T-helper 22 cell (primary cell): Measurements from ENCODE around the gene GANAB.
"Not testable (repeated sequence)": the region's sequence is repeated elsewhere in the genome, so short reads cannot be mapped to it uniquely, and the experiment has no call there.

Experiments used
- DNase-seq: peaks from one replicate; pipeline ENCODE4 v3.0.0-alpha.2; 2020; ENCODE audit warnings: low read depth

GANAB gene

DNA sequence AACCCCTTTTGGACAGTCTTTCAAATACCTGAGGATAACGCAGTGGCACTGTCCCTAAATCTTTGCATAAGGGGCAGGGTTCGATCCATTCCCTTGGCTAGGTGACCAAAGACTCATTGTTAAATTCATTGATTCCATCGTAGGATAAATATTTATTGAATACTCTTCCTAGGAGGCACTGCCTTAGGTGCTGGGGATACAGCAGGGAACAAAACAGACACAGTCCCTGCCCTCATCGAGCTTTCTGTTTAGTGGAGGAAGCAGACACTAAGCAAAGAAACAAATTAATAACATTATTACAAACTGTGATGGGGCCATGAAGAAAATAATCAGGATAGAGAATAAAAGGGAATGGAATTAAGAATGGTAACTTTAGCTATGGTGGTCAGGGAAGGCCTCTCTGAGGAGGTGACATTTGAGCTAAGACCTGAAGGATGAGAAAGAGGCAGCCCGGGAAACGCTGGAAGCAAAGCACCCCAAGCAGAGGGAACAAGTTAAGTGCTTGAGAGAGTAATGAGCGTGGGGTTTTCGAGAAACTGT is 25.3 kb downstream of the GANAB start:
- no peak for DNase-seq

DNA sequence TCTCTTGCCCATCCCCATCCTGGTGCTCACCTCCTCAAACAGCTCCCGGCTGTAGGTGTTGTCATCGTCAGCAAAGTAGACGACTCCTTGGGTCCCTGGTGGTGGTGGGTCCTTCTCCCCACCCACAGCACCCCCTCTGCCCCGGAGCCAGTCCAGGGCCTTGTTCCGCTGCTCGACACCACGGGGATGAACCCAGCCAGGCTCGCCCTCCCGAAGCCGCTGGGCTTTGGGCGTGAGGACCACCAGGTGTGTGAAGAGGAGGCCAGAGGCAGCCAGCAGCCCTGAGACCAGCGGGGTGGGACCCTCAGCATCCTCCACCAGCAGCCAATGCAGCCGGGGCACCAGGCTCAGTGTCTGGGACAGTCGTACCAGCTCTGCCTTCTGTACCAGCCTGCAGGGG is 29.5 kb downstream of the GANAB start:
- not testable (repeated sequence) for DNase-seq

DNA sequence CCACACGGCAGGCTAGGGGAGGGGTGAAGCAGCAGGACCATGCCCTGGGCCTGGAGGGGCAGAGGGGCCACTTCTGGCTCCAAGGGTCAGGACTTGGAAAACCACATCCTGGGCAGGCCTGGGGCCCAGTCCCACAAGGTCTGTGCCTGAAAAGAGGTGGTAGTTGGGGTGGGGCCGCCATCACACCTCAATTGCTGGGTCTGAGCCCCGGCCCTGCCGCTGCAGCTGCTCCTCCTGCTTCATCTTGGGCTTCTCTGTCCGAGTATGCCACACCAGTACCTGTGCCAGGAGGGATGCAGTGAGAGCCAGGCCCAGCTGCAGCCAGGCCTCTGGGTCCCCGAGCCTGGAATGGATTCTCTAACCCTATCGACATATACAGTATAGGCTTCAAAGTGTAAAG is 30.9 kb downstream of the GANAB start:
- DNase-seq, result no peak

DNA sequence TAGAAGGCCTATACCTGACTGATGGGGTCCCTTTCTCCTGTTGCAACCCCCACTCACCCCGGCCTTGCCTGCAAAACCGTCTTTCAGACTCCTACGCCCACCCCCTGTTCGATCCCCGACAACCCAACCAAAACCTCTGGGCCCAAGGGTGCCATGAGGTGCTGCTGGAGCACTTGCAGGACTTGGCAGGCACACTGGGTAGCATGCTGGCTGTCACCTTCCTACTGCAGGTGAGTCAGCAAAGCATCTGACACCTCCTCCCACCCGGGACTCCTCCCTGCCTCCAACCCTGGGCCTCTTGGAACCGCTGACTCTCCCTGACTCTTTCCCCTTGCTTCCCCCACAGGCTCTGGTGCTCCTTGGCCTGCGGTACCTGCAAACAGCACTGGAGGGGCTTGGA is 32.1 kb downstream of the GANAB start:
- DNase-seq, result no peak

DNA sequence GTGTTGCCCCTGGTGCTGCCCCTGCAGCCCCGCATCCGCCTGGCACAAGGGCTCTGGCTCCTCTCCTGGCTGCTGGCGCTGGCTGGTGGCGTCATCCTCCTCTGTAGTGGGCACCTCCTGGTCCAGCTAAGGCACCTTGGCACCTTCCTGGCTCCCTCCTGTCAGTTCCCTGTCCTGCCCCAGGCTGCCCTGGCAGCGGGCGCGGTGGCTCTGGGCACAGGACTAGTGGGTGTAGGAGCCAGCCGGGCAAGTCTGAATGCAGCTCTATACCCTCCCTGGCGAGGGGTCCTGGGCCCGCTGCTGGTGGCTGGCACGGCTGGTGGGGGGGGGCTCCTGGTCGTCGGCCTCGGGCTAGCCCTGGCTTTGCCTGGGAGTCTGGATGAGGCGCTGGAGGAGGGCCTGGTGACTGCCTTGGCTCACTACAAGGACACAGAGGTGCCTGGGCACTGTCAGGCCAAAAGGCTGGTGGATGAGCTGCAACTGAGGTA is 33.1 kb downstream of the GANAB start:
- no peak for DNase-seq

- peak; percentile 79 for DNase-seq
Observed at GRCh38 chr11:62612366-62613290, 33.8 kb downstream of the GANAB start, which contains the start of the genes EML3 and ROM1. TSS of gene EML3 (minus strand) at chr11:62612775. CDS start at chr11:62612457, 318 bp downstream. TSS of gene ROM1 (plus strand) at chr11:62613257. CDS start at chr11:62613282, 25 bp downstream.

GRCh38 chr11:62611705-62612365 is 34.6 kb downstream of the GANAB start:
- DNase-seq, result peak; percentile 23

GRCh38 chr11:62610814-62611704 is 35.4 kb downstream of the GANAB start:
- DNase-seq, result no peak

DNA sequence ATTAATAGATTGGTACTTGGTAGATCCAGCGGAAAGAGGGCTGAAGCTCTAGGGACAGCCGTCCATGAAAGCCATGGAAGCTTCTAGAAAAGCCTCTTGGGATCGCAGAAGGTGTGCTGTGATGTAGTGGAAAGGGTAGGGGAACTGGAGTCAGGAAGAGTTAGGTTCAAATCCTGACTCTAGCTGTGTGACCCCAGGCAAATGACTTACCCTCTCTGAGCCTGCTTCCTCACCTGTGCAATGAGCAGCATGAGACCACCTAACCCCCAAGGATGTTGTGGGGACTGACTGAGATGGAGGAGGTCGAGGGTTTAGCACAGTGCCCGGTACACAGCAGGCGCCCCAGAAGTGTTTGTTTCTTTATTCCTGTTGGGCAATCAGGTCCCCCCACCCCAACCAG is 36.0 kb downstream of the GANAB start:
- DNase-seq, result no peak

DNA sequence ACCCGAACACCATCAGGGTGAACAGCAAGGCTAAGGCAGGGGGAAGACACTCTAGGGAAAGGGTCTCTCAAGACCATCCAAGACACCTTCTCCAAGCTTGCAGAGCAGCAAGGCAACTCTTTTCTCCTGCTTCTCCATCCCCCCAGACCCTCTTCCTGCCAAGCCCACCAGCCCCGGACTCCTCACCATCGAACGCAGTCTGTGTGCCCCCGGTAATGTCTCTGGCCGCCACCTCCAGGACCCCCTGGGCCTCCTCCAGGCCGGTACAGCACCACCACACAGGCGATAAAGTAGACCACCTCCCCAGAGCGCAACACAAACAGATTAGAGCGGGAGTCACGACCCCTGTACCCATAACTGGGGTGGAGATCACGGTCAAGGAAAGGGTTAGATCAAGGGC is 37.6 kb downstream of the GANAB start:
- DNase-seq, result no peak

GRCh38 chr11:62607714-62608113 is 38.7 kb downstream of the GANAB start:
- no peak for DNase-seq

GRCh38 chr11:62605902-62606301 is 40.5 kb downstream of the GANAB start:
- no peak for DNase-seq

DNA sequence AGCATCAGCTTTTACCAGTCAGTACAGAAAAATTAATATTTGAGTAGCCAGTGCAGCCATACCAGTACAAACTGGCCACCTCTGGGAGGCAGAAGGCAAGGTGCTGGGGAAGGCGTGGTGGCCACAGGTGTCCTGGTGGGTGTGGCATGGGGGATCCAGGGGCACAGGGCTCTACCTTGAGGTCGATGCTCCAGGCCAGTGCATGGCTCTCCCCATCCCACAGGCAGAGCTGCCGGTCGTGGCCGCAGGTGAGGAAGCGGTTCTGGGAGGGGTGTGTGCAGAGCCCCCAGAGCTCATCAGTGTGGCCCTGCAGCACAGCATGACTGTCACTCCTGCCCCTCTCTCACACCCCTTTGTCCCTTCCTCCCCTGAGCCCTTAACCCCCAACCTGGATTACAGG is 40.9 kb downstream of the GANAB start:
- DNase-seq, result no peak

DNA sequence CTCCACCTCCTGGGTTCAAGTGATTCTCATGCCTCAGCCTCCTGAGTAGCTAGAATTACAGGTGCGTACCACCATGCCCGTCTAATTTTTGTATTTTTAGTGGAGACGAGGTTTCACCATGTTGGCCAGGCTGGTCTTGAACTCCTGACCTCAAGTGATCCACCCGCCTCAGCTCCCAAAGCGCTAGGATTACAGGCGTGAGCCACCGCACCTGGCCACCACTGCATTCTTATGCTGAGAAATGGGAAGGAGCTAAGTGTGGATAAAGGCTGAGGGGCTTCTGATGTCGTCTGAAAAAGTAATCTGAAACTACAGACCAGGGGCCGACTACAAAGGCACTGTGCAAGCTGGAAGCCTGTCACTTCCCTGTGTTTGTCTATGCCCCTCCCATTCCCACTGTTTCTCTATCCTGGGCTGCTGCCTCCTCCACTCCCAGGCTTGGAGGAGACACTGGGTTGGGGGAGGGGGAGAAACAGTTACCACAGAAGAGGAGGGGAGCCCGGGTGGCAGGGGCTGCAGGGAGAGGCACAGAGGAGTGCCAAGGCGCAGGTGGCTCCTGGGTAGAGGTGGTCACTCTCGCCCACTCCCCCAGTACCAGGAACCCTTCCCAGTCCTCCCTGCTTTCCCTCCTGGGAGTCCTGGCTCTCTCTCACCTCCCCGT is 41.8 kb downstream of the GANAB start:
- DNase-seq, result no peak

GRCh38 chr11:62603776-62604299 is 42.6 kb downstream of the GANAB start:
- DNase-seq, result no peak

DNA sequence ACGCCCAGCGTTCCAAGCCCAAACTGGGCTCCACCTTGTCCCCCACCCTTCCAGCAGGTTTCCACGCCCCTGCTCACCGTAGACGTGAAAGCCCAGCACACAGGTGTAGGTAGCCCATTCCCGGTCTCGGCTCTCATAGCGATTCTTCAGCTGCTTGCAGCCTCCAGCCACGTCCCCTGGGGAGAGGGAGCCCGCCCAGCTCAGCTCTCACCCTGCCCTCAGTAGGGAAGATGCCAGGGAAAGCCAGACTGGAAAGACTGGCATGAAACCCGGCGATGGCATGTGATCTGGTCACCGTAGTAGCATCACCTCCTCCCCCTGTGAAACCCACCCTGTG is 43.4 kb downstream of the GANAB start:
- DNase-seq, result no peak

- DNase-seq, result peak; percentile 22
Observed at GRCh38 chr11:62602141-62603071, 44.0 kb downstream of the GANAB start.

- peak; percentile 96 for DNase-seq
Observed at GRCh38 chr11:62601372-62602140, 44.9 kb downstream of the GANAB start, which contains the start of gene MTA2. TSS of gene MTA2 (minus strand) at chr11:62601865. CDS start at chr11:62601450, 415 bp downstream.

DNA sequence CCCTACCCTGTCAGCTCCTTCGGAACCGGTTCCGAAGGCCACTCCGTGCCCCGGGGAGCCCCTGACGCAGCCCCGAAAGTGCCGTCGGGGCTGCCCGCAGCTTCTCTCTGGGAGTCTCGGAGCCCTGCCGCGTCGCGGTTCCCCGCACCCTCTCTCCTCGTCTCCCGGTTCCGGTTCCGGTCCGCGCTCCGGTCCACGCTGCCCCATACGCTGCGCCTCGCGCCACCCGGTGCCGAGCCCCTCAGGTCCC is 45.4 kb downstream of the GANAB start:
- DNase-seq, result peak; percentile 39
